Measurements from ENCODE around the gene RFC1. TPM values are rescaled to one million over a fixed set of nuclear protein-coding genes. Genes with fewer than 3 reads are reported as not detected.
"Not testable (repeated sequence)": the region's sequence is repeated elsewhere in the genome, so short reads cannot be mapped to it uniquely, and the experiment has no call there.

The RFC1 gene
- total and polyA plus RNA-seq, 2 experiments from 2014 or later, result 26.0 to 44.0 TPM

DNA sequence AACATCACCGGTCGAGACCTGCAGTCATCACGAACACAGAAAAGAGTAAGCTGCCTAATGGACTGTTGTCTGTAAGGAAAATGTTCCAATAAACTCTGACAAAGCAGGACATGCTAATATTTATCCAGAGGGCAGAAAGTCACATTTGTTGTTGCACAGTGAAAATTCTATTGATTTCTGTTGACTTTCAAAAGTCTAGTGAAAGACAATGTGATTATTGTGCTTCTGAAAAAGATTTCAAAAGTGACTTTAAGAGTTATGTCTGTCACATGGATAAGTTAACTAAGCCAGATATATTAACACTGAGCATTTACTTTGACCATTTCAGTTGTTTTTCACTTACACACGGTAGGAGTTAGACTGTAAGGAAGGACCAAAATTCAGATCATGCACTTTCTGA is 9.3 kb upstream of the RFC1 start:
- Histone ChIP-seq H4K20me1 (ENCODE audit: insufficient read depth, poor library complexity, severe bottlenecking) (no peaks in the 10 kb centered on the region), H3K27me3 (no peaks in the 10 kb centered on the region), H3K36me3 (replicated peaks; ENCODE audit: insufficient read depth, low read depth) (no peaks in the 10 kb centered on the region), H3K9me3 (ENCODE audit: low read depth) (no peaks in the 10 kb centered on the region), H3K27ac (no peak overlapping the region), H3K4me2 (no peak overlapping the region), H3K4me3 (no peak overlapping the region), H2AFZ (no peak overlapping the region), H3K9me2 (replicated peaks; ENCODE audit: insufficient read depth) (no peaks in the 10 kb centered on the region), H3K79me2 (no peaks in the 10 kb centered on the region), H3K4me1 (ENCODE audit: insufficient read depth) (no peaks in the 10 kb centered on the region)
- no peak for DNase-seq (ENCODE audit: low spot score)
- WGBS (ENCODE audit: low lambda C conversion rate, missing lambda C conversion rate), result 74% methylated on average over 4 of the region's 4 CpGs
- TF ChIP-seq EZH2phosphoT487 (IDR thresholded peaks at IDR 0.05; ENCODE audit: low read depth, severe bottlenecking, unreplicated experiment) (no peak), EZH2 (IDR thresholded peaks at IDR 0.05; ENCODE audit: borderline replicate concordance) (no peak)
- TF ChIP-seq, protein P1, sequence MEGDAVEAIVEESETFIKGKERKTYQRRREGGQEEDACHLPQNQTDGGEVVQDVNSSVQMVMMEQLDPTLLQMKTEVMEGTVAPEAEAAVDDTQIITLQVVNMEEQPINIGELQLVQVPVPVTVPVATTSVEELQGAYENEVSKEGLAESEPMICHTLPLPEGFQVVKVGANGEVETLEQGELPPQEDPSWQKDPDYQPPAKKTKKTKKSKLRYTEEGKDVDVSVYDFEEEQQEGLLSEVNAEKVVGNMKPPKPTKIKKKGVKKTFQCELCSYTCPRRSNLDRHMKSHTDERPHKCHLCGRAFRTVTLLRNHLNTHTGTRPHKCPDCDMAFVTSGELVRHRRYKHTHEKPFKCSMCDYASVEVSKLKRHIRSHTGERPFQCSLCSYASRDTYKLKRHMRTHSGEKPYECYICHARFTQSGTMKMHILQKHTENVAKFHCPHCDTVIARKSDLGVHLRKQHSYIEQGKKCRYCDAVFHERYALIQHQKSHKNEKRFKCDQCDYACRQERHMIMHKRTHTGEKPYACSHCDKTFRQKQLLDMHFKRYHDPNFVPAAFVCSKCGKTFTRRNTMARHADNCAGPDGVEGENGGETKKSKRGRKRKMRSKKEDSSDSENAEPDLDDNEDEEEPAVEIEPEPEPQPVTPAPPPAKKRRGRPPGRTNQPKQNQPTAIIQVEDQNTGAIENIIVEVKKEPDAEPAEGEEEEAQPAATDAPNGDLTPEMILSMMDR (IDR thresholded peaks at IDR 0.05; ENCODE audit: poor library complexity), result no peak

DNA sequence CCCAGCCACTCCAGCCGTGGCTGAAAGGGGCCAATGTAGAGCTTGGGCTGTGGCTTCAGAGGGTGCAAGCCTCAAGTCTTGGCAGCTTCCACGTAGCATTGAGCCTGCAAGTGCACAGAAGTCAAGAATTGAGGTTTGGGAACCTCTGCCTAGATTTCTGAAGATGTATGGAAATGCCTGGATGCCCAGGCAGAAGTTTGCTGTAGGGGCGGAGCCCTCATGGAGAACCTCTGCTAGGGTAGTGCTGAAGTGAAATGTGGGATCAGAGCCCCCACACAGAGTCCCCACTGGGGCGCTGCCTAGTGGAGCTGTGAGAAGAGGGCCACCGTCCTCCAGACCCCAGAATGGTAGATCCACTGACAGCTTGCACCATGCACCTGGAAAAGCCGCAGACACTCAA is 5.0 kb upstream of the RFC1 start:
- not testable (repeated sequence) for H3K9me3 ChIP-seq (ENCODE audit: low read depth)

DNA sequence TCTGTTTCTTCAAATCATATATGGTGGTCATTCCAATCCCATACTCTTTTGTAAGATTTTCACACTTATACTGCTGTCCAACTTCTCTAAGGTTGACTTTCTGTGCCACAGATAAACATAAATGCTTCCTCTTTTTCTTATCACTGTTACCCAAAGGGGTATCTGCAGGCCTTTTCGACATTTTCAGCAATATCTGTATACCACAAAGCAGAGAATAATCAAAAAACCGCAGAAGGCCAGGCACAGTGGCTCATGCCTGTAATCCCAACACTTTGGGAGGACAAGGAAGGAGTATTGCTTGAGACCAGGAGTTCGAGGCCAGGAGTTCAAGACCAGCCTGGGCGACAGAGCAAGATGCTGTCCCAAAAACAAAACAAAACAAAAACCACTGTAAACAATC is 3.1 kb upstream of the RFC1 start:
- no peak overlapping the region for H3K4me3 ChIP-seq
- no peak overlapping the region for H3K27ac ChIP-seq
- H3K9me2 ChIP-seq (replicated peaks; ENCODE audit: insufficient read depth), result no peaks in the 10 kb centered on the region
- no peaks in the 10 kb centered on the region for H3K36me3 ChIP-seq (replicated peaks; ENCODE audit: insufficient read depth, low read depth)
- no peak for DNase-seq (ENCODE audit: low spot score)
- no peaks in the 10 kb centered on the region for H3K9me3 ChIP-seq (ENCODE audit: low read depth)
- H3K4me2 ChIP-seq, result no peak overlapping the region
- peaks cover 16% of the 10 kb centered on the region for H3K79me2 ChIP-seq
- H4K20me1 ChIP-seq (ENCODE audit: insufficient read depth, poor library complexity, severe bottlenecking), result no peaks in the 10 kb centered on the region
- 79% methylated on average over 4 of the region's 4 CpGs for WGBS (ENCODE audit: low lambda C conversion rate, missing lambda C conversion rate)
- H3K27me3 ChIP-seq, result no peaks in the 10 kb centered on the region
- H2AFZ ChIP-seq, result no peak overlapping the region
- TF ChIP-seq, protein P1 (IDR thresholded peaks at IDR 0.05; ENCODE audit: poor library complexity), result no peak
- TF ChIP-seq EZH2phosphoT487 (IDR thresholded peaks at IDR 0.05; ENCODE audit: low read depth, severe bottlenecking, unreplicated experiment), result no peak
- TF ChIP-seq EZH2 (IDR thresholded peaks at IDR 0.05; ENCODE audit: borderline replicate concordance), result no peak
- peaks cover 5% of the 10 kb centered on the region for H3K4me1 ChIP-seq (ENCODE audit: insufficient read depth)

More for the DNA sequence above, 5.0 kb upstream of the RFC1 start:
- H3K27ac ChIP-seq; H3K36me3 ChIP-seq (replicated peaks; ENCODE audit: insufficient read depth, low read depth); H3K27me3 ChIP-seq; H3K9me2 ChIP-seq (replicated peaks; ENCODE audit: insufficient read depth); H4K20me1 ChIP-seq (ENCODE audit: insufficient read depth, poor library complexity, severe bottlenecking); H3K4me3 ChIP-seq; DNase-seq (ENCODE audit: low spot score); H2AFZ ChIP-seq; H3K4me1 ChIP-seq (ENCODE audit: insufficient read depth); H3K79me2 ChIP-seq; H3K4me2 ChIP-seq: not testable (repeated sequence)
- WGBS (ENCODE audit: low lambda C conversion rate, missing lambda C conversion rate), result 89% methylated on average over 6 of the region's 6 CpGs

DNA sequence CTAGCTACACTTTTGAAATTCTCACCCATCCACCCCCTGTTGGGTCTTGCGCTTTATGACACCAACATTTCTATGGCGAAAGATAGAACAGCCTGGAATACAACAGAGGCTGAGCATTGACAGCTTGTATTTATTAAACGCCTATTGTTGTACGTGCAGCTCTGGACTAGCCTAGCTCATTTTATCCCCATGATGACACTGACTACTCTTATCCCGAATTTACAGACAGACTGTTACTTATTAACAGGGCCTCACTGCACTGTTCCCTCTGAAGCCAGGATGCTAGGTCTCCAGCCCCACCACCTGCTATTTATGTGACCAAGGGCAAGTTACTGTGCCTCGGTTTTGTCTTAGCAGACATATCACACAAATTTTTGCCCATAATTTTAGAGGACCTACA is 1.0 kb upstream of the RFC1 start:
- H3K4me2 ChIP-seq, result peak overlapping the region; percentile 79
- no peaks in the 10 kb centered on the region for H3K27me3 ChIP-seq
- 78% methylated on average over 6 of the region's 6 CpGs for WGBS (ENCODE audit: low lambda C conversion rate, missing lambda C conversion rate)
- H4K20me1 ChIP-seq (ENCODE audit: insufficient read depth, poor library complexity, severe bottlenecking), result no peaks in the 10 kb centered on the region
- DNase-seq (ENCODE audit: low spot score), result peak; percentile 23
- no peaks in the 10 kb centered on the region for H3K9me3 ChIP-seq (ENCODE audit: low read depth)
- H2AFZ ChIP-seq, result no peak overlapping the region
- no peaks in the 10 kb centered on the region for H3K36me3 ChIP-seq (replicated peaks; ENCODE audit: insufficient read depth, low read depth)
- TF ChIP-seq, protein P1 (IDR thresholded peaks at IDR 0.05; ENCODE audit: poor library complexity), result no peak
- TF ChIP-seq EZH2 (IDR thresholded peaks at IDR 0.05; ENCODE audit: borderline replicate concordance) (no peak), EZH2phosphoT487 (IDR thresholded peaks at IDR 0.05; ENCODE audit: low read depth, severe bottlenecking, unreplicated experiment) (no peak)
- peaks cover 37% of the 10 kb centered on the region for H3K79me2 ChIP-seq
- H3K27ac ChIP-seq, result no peak overlapping the region
- H3K9me2 ChIP-seq (replicated peaks; ENCODE audit: insufficient read depth), result no peaks in the 10 kb centered on the region
- H3K4me1 ChIP-seq (ENCODE audit: insufficient read depth), result peaks cover 6% of the 10 kb centered on the region
- no peak overlapping the region for H3K4me3 ChIP-seq
